HepG2 (cell line): Measurements from ENCODE around the gene CCT4. TPM values are rescaled to one million over a fixed set of nuclear protein-coding genes. Genes with fewer than 3 reads are reported as not detected.
A peak's percentile ranks its signal among the peaks of the same experiment; 100 is the strongest.

Source experiments
- BORCS8-MEF2B ChIP-seq: sonication (generic); formaldehyde crosslinking; IDR thresholded peaks from 2 replicates; pipeline ENCODE4 v1.8.0; 2022; ENCODE audit warnings: mild to moderate bottlenecking, missing genetic modification reagents
- KDM3A ChIP-seq: IDR thresholded peaks from 2 replicates; pipeline ENCODE4 v1.6.1; 2018; ENCODE audit warnings: low read depth, missing compliant biosample characterization
- KLF12 ChIP-seq: sonication (generic); formaldehyde crosslinking; IDR thresholded peaks from 2 replicates; pipeline ENCODE4 v1.4.0; 2020; ENCODE audit warnings: missing genetic modification reagents, borderline replicate concordance
- MAZ ChIP-seq, 2 experiments: sonication (generic) in 1 of 2; formaldehyde crosslinking in 1 of 2; IDR thresholded peaks; 2 replicates each; pipeline versions ENCODE4 v1.5.0 to v1.6.1; 2012 to 2020; ENCODE audit warnings: low read depth in 2 of 2, mild to moderate bottlenecking in 2 of 2, borderline replicate concordance in 1 of 2, improper control_type of control experiment in 1 of 2, low read length in 1 of 2, missing genetic modification reagents in 1 of 2, moderate library complexity in 1 of 2
- RERE ChIP-seq: IDR thresholded peaks from 2 replicates; pipeline ENCODE4 v1.6.1; 2016; ENCODE audit warnings: low read depth, missing genetic modification reagents, missing compliant biosample characterization
- SMARCE1 ChIP-seq: fragments of 450-650 bp; IDR thresholded peaks from 2 replicates; pipeline ENCODE4 v1.6.1; 2017; ENCODE audit warnings: borderline replicate concordance
- TARDBP ChIP-seq: sonication (generic); formaldehyde crosslinking; IDR thresholded peaks from 2 replicates; pipeline ENCODE4 v1.8.0; 2022; ENCODE audit warnings: mild to moderate bottlenecking, missing genetic modification reagents
- TEAD2 ChIP-seq: sonication (generic); formaldehyde crosslinking; IDR thresholded peaks from 2 replicates; pipeline ENCODE4 v1.9.0; 2021; ENCODE audit warnings: missing genetic modification reagents
- TMF1 ChIP-seq: sonication (generic); formaldehyde crosslinking; IDR thresholded peaks from 2 replicates; pipeline ENCODE4 v1.8.1; 2022; ENCODE audit warnings: low read depth, missing genetic modification reagents
- ZBTB20 ChIP-seq: sonication (generic); formaldehyde crosslinking; IDR thresholded peaks from 2 replicates; pipeline ENCODE4 v1.8.1; 2023; ENCODE audit warnings: missing genetic modification reagents, low read depth, mild to moderate bottlenecking, borderline replicate concordance
- ZFP90 ChIP-seq: sonication (generic); formaldehyde crosslinking; IDR thresholded peaks from 2 replicates; pipeline ENCODE4 v1.8.0; 2022; ENCODE audit warnings: missing genetic modification reagents, mild to moderate bottlenecking, inconsistent platforms, borderline replicate concordance
- ZNF335 ChIP-seq: sonication (generic); formaldehyde crosslinking; IDR thresholded peaks from 2 replicates; pipeline ENCODE4 v1.4.0; 2020; ENCODE audit warnings: missing genetic modification reagents
- ZNF33B ChIP-seq: sonication (generic); formaldehyde crosslinking; IDR thresholded peaks from 2 replicates; pipeline ENCODE4 v1.5.1; 2020; ENCODE audit warnings: mild to moderate bottlenecking, missing genetic modification reagents
- polyA plus RNA-seq, 8 experiments: library from polyadenylated mRNA; depleted of rRNA in 3 of 8; stranded (reverse) in 7 of 8; unstranded in 1 of 8; fragments of >200 nt; fragmentation: Illumina TruSeq in 4 of 8; extraction: Trizol in 4 of 8; gene quantifications; 2 replicates each; pipeline versions ENCODE4 v1.2.1 to v1.2.3, GENCODE V29; 2011 to 2016; ENCODE audit warnings: low read depth in 4 of 8, missing spikeins in 1 of 8, mixed read lengths in 1 of 8; ENCODE audit not compliant: insufficient read depth in 1 of 8
- total RNA-seq, 5 experiments: library from RNA; depleted of rRNA; stranded (reverse); fragments of >200 nt; fragmentation: Illumina TruSeq; extraction: Trizol; gene quantifications; 2 replicates each; pipeline ENCODE4 v1.2.3, GENCODE V29; 2016; ENCODE audit warnings: low read depth in 1 of 5
- TF ChIP-seq, protein P1 (sequence below): sonication (generic); formaldehyde crosslinking; IDR thresholded peaks from 2 replicates; pipeline ENCODE4 v1.4.0; 2020; ENCODE audit warnings: low read depth, mild to moderate bottlenecking, missing genetic modification reagents
- TF ChIP-seq, protein P2 (sequence below): sonication (generic); formaldehyde crosslinking; IDR thresholded peaks from 2 replicates; pipeline ENCODE4 v1.4.0; 2020; ENCODE audit warnings: missing genetic modification reagents, borderline replicate concordance
- TF ChIP-seq, protein P3 (sequence below): sonication (generic); formaldehyde crosslinking; IDR thresholded peaks from 2 replicates; pipeline ENCODE4 v1.5.1; 2020; ENCODE audit warnings: missing genetic modification reagents, mild to moderate bottlenecking, borderline replicate concordance

Gene CCT4
- total and polyA plus RNA-seq, 2 of the 13 experiments (the other 11 are each of a cell fraction or from before 2014, with no cell fraction given): 138 to 340 TPM

DNA sequence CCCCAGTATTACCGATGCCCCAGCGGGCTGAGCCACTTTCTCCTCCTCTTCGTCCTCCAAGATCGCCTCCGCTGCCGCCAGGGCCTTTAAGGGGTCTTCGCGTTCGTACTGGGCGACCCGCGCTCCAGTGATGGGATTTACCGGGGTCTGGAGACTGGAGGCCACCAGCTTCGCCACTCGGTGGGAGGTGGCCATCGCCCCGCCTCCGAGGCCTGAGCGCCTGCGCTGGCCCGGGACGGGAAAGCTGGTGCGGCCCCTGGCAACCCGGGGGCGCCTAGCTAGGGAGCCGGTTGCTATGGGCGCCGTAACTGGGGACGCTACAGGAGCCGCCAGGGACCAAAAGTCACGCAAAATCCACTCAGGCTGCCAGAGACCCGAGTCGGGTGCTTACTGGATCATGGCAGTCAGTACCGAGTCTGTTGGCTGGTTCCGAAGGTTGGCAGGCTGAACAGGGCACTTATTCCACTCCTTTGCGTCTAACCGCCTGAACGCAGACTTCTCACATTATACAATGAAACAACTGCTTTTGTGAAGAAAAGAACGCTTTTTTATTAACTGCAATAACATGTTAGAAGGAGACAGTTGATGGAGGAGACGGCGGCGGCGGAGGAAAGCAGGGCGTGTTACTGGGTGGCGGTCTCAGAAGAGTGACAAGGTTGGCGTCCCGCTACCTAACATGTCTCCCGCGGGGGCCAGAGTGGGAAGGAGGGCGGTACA, 34.5 kb downstream of the CCT4 start, which contains the start of gene FAM161A (continued):
- 0 out of 2 replicates have a peak, but pooled peaks have one; percentile 15 for TF ChIP-seq RERE (CRISPR knock-in tag)
- TF ChIP-seq ZNF33B (CRISPR knock-in tag): peak; percentile 91; the same call in 1 of the 2 replicates
- peak; percentile 60; the same call in 1 of the 2 replicates for TF ChIP-seq KDM3A
- TF ChIP-seq TMF1 (CRISPR knock-in tag): 0 out of 2 replicates have a peak, but pooled peaks have one; percentile 57
- TF ChIP-seq BORCS8-MEF2B: peak; percentile 68
- TF ChIP-seq KLF12 (CRISPR knock-in tag): peak; percentile 67; the same call in 1 of the 2 replicates
- no peak for TF ChIP-seq TEAD2
- no peak for TF ChIP-seq SMARCE1
- TF ChIP-seq ZBTB20 (CRISPR knock-in tag): peak; percentile 45; the same call in 1 of the 2 replicates
- TF ChIP-seq, protein P1, sequence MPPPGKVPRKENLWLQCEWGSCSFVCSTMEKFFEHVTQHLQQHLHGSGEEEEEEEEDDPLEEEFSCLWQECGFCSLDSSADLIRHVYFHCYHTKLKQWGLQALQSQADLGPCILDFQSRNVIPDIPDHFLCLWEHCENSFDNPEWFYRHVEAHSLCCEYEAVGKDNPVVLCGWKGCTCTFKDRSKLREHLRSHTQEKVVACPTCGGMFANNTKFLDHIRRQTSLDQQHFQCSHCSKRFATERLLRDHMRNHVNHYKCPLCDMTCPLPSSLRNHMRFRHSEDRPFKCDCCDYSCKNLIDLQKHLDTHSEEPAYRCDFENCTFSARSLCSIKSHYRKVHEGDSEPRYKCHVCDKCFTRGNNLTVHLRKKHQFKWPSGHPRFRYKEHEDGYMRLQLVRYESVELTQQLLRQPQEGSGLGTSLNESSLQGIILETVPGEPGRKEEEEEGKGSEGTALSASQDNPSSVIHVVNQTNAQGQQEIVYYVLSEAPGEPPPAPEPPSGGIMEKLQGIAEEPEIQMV: no peak
- TF ChIP-seq ZNF335 (CRISPR knock-in tag): peak; percentile 96
- TF ChIP-seq, protein P2, sequence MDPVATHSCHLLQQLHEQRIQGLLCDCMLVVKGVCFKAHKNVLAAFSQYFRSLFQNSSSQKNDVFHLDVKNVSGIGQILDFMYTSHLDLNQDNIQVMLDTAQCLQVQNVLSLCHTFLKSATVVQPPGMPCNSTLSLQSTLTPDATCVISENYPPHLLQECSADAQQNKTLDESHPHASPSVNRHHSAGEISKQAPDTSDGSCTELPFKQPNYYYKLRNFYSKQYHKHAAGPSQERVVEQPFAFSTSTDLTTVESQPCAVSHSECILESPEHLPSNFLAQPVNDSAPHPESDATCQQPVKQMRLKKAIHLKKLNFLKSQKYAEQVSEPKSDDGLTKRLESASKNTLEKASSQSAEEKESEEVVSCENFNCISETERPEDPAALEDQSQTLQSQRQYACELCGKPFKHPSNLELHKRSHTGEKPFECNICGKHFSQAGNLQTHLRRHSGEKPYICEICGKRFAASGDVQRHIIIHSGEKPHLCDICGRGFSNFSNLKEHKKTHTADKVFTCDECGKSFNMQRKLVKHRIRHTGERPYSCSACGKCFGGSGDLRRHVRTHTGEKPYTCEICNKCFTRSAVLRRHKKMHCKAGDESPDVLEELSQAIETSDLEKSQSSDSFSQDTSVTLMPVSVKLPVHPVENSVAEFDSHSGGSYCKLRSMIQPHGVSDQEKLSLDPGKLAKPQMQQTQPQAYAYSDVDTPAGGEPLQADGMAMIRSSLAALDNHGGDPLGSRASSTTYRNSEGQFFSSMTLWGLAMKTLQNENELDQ (CRISPR knock-in tag): 0 out of 2 replicates have a peak, but pooled peaks have one; percentile 69
- TF ChIP-seq, protein P3, sequence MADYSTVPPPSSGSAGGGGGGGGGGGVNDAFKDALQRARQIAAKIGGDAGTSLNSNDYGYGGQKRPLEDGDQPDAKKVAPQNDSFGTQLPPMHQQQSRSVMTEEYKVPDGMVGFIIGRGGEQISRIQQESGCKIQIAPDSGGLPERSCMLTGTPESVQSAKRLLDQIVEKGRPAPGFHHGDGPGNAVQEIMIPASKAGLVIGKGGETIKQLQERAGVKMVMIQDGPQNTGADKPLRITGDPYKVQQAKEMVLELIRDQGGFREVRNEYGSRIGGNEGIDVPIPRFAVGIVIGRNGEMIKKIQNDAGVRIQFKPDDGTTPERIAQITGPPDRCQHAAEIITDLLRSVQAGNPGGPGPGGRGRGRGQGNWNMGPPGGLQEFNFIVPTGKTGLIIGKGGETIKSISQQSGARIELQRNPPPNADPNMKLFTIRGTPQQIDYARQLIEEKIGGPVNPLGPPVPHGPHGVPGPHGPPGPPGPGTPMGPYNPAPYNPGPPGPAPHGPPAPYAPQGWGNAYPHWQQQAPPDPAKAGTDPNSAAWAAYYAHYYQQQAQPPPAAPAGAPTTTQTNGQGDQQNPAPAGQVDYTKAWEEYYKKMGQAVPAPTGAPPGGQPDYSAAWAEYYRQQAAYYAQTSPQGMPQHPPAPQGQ: no peak
- TF ChIP-seq TARDBP: peak; percentile 73
- peak; percentile 80 for TF ChIP-seq MAZ (IDR thresholded peaks at IDR 0.05; ENCODE audit: borderline replicate concordance, low read depth, low read length)
- peak; percentile 85; the same call in 1 of the 2 replicates for TF ChIP-seq MAZ (CRISPR knock-in tag; IDR thresholded peaks at IDR 0.05; ENCODE audit: low read depth)
- peak; percentile 89; the same call in 1 of the 2 replicates for TF ChIP-seq ZFP90
